Anterior cingulate cortex (tissue), 58 donors: ENCODE results near the gene PRPF18.

Experiments
- DNase-seq, 58 donors: peaks; one replicate each; lab custom pipeline; 2025; lab: John Stamatoyannopoulos, UW

PRPF18 gene

GRCh38 chr10:13636776-13637175, 50.0 kb downstream of the PRPF18 start:
- DNase-seq, result no peak

- DNase-seq, result no peak
These were observed 50.6 kb downstream of the PRPF18 start for GRCh38 chr10:13637303-13637856.

GRCh38 chr10:13637894-13638293, 51.1 kb downstream of the PRPF18 start:
- no peak for DNase-seq

- no peak for DNase-seq
These were observed 55.5 kb downstream of the PRPF18 start for GRCh38 chr10:13642293-13642692.

GRCh38 chr10:13643016-13643415, 56.3 kb downstream of the PRPF18 start:
- no peak for DNase-seq

- no peak for DNase-seq
These were observed 58.1 kb downstream of the PRPF18 start for GRCh38 chr10:13644866-13645265.

GRCh38 chr10:13648425-13648824, 61.7 kb downstream of the PRPF18 start:
- DNase-seq, result no peak

- no peak for DNase-seq
These were observed 63.2 kb downstream of the PRPF18 start for GRCh38 chr10:13649844-13650520.

GRCh38 chr10:13650961-13651360, 64.2 kb downstream of the PRPF18 start:
- no peak for DNase-seq

- DNase-seq, result no peak
These were observed 65.4 kb downstream of the PRPF18 start for GRCh38 chr10:13651969-13652720.

- no peak for DNase-seq
These were observed 66.1 kb downstream of the PRPF18 start for GRCh38 chr10:13652860-13653259.

- no peak for DNase-seq
These were observed 67.5 kb downstream of the PRPF18 start for GRCh38 chr10:13654118-13654830.

GRCh38 chr10:13654846-13655245, 68.1 kb downstream of the PRPF18 start:
- DNase-seq, result no peak

GRCh38 chr10:13656337-13657100, 69.8 kb downstream of the PRPF18 start:
- DNase-seq, result no peak

- no peak for DNase-seq
These were observed 70.4 kb downstream of the PRPF18 start for GRCh38 chr10:13657101-13657680.

GRCh38 chr10:13658264-13658663, 71.5 kb downstream of the PRPF18 start:
- peak in 2 of 58 donors; percentile 14 to 17 for DNase-seq

- DNase-seq, result peak in 47 of 58 donors; percentile 11 to 71 (median 41)
These were observed 72.3 kb downstream of the PRPF18 start for GRCh38 chr10:13658871-13659685.

- DNase-seq, result peak in 55 of 58 donors; percentile 16 to 85 (median 61)
These were observed 73.3 kb downstream of the PRPF18 start for GRCh38 chr10:13659887-13660550.
